Dermis blood vessel endothelial cell (primary cell): ENCODE results near the gene SCUBE3. TPM values are rescaled to one million over a fixed set of nuclear protein-coding genes. Genes with fewer than 3 reads are reported as not detected.

Experiments
- total RNA-seq: library from RNA; depleted of rRNA; stranded (reverse); fragments of >200 nt; gene quantifications from 2 replicates; pipeline ENCODE4 v1.2.3, GENCODE V29; 2014

The SCUBE3 gene
- total RNA-seq, 1 donor from 2014 or later: 0.85 TPM

Other genes with a start within 250 kb of the SCUBE3 start
- 0.28 and 0.68 TPM in 2 replicates for gene TCP11, start 72.6 kb upstream of the SCUBE3 start, total RNA-seq
- 27.7 and 32.0 TPM in 2 replicates for gene ZNF76, start 45.8 kb downstream of the SCUBE3 start, total RNA-seq
- 0.88 and 1.0 TPM in 2 replicates for gene DEF6, start 83.9 kb downstream of the SCUBE3 start, total RNA-seq
- gene PPARD, start 128.6 kb downstream of the SCUBE3 start, total RNA-seq: 9.7 and 18.1 TPM in 2 replicates
- gene FANCE, start 238.4 kb downstream of the SCUBE3 start, total RNA-seq: 14.5 and 18.0 TPM in 2 replicates